MCF 10A (cell line): ENCODE measurements around the gene GRIA2. TPM values are rescaled to one million over a fixed set of nuclear protein-coding genes. Genes with fewer than 3 reads are reported as not detected.
"Not testable (repeated sequence)": the region's sequence is repeated elsewhere in the genome, so short reads cannot be mapped to it uniquely, and the experiment has no call there.

ENCODE experiments used
- BruUV-seq: library from RNA; stranded (reverse); fragments of 400-500 nt; replicated peaks from 2 replicates; lab custom pipeline; 2021; lab: Mats Ljungman, UMichigan
- CTCF ChIA-PET: fragments of 300-600 bp; sonication (Branson Sonifier 250); formaldehyde crosslinking; extraction: SDS; loops from one replicate; lab custom pipeline; 2021; ENCODE audit warnings: antibody characterized with exemption, inconsistent platforms; lab: Yijun Ruan, JAX
- POLR2A ChIA-PET: fragments of 300-600, 350-650 bp; sonication (Branson Sonifier 250); formaldehyde crosslinking; extraction: SDS; loops from one replicate; lab custom pipeline; 2020; ENCODE audit warnings: antibody characterized with exemption, inconsistent platforms; lab: Yijun Ruan, JAX
- DNase-seq: peaks from one replicate; pipeline ENCODE4 v3.0.0-alpha.2; 2018; ENCODE audit not compliant: unreplicated experiment
- H3K27ac Mint-ChIP-seq: one replicate; pipeline ENCODE4 v1.8.0; 2022; ENCODE audit warnings: mild to moderate bottlenecking, low read depth, mixed read lengths; ENCODE audit not compliant: unreplicated experiment
- H3K27me3 Mint-ChIP-seq: one replicate; pipeline ENCODE4 v1.8.0; 2022; ENCODE audit warnings: mixed read lengths; ENCODE audit not compliant: insufficient read depth, unreplicated experiment
- H3K36me3 Mint-ChIP-seq: one replicate; pipeline ENCODE4 v1.8.0; 2022; ENCODE audit warnings: mild to moderate bottlenecking, moderate library complexity, mixed read lengths; ENCODE audit not compliant: insufficient read depth, unreplicated experiment
- H3K4me1 Mint-ChIP-seq: one replicate; pipeline ENCODE4 v1.8.0; 2022; ENCODE audit warnings: mixed read lengths; ENCODE audit not compliant: insufficient read depth, unreplicated experiment
- H3K4me3 Mint-ChIP-seq: one replicate; pipeline ENCODE4 v1.8.0; 2022; ENCODE audit warnings: mild to moderate bottlenecking, moderate library complexity, mixed read lengths; ENCODE audit not compliant: unreplicated experiment
- H3K9me3 Mint-ChIP-seq: one replicate; pipeline ENCODE4 v1.8.0; 2022; ENCODE audit warnings: mixed read lengths; ENCODE audit not compliant: unreplicated experiment
- intact Hi-C: fragments of 100-400 bp; cut with micrococcal nuclease; formaldehyde crosslinking; loops from 2 replicates; pipeline ENCODE4 v1.14.1; 2022
- total RNA-seq: library from RNA; stranded (reverse); gene quantifications from 2 replicates; pipeline ENCODE4 v1.2.3, GENCODE V29; 2022
- TF ChIP-seq, protein P1 (sequence below): fragments of 200-600 bp; IDR thresholded peaks from one replicate; pipeline ENCODE4 v1.8.0; 2022; ENCODE audit warnings: antibody characterized with exemption, mild to moderate bottlenecking; ENCODE audit not compliant: unreplicated experiment

Gene GRIA2
- total RNA-seq, 1 experiment from 2014 or later: not detected

DNA sequence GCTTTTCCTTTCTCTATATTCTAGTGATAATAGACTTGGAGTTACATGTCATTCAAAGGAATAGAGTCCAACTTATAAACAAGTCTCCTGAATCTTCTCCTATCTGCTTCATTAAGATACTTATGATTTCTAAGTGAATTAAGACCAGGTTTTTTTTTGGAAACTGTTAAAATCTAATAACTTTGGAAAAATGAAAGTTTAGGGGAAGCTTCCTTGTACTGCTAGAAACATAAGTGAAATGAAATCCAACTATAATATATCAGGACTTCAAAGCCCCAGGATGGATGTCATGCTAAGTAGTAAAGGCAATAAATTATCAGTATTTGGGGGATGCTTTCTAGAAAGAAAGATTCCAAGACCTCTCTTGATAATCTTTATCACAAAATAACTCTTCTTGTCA is 24.8 kb downstream of the GRIA2 start:
- no peak for DNase-seq
- Mint-ChIP-seq H3K27me3 (no peaks in the 10 kb centered on the region), H3K4me1 (peaks cover 8% of the 10 kb centered on the region), H3K9me3 (no peaks in the 10 kb centered on the region), H3K27ac (no peak overlapping the region), H3K4me3 (no peak overlapping the region), H3K36me3 (no peaks in the 10 kb centered on the region)
- ChIA-PET POLR2A (no interaction called here), CTCF (interaction anchor here (0.7 kb wide), 1 partner anchor 1699 kb away, joined by 3 read pairs; no protein-coding TSS in a partner anchor)
- TF ChIP-seq, protein P1, sequence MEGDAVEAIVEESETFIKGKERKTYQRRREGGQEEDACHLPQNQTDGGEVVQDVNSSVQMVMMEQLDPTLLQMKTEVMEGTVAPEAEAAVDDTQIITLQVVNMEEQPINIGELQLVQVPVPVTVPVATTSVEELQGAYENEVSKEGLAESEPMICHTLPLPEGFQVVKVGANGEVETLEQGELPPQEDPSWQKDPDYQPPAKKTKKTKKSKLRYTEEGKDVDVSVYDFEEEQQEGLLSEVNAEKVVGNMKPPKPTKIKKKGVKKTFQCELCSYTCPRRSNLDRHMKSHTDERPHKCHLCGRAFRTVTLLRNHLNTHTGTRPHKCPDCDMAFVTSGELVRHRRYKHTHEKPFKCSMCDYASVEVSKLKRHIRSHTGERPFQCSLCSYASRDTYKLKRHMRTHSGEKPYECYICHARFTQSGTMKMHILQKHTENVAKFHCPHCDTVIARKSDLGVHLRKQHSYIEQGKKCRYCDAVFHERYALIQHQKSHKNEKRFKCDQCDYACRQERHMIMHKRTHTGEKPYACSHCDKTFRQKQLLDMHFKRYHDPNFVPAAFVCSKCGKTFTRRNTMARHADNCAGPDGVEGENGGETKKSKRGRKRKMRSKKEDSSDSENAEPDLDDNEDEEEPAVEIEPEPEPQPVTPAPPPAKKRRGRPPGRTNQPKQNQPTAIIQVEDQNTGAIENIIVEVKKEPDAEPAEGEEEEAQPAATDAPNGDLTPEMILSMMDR: no peak
- no TSS peak for BruUV-seq
- intact Hi-C loops: no loop called here

DNA sequence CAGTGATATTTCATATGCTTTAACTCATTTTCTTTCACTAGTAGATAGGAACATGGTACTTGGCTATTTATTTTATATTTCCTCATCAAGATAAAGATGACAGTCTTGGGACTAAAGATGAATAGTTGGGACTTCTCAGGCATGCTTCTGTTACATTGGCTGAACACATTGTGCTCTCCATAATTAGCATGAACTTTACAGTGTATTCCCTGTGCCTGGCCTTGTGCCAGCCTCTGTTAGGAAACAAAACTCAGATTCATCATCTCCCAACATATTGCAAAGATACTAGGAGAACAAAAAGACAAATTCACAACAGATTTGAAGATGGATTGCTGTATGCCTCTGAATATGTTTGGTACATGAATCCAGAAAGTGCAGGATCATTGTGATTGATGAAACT is 26.4 kb downstream of the GRIA2 start:
- ChIA-PET CTCF (no interaction called here), POLR2A (no interaction called here)
- intact Hi-C loops: no loop called here
- peak; percentile 24 for DNase-seq
- no peak overlapping the region for H3K27ac Mint-ChIP-seq
- TF ChIP-seq, protein P1: no peak
- H3K4me1 Mint-ChIP-seq: peaks cover 8% of the 10 kb centered on the region
- H3K9me3 Mint-ChIP-seq: no peaks in the 10 kb centered on the region
- no peaks in the 10 kb centered on the region for H3K36me3 Mint-ChIP-seq
- H3K4me3 Mint-ChIP-seq: no peak overlapping the region
- H3K27me3 Mint-ChIP-seq: no peaks in the 10 kb centered on the region
- no TSS peak for BruUV-seq

DNA sequence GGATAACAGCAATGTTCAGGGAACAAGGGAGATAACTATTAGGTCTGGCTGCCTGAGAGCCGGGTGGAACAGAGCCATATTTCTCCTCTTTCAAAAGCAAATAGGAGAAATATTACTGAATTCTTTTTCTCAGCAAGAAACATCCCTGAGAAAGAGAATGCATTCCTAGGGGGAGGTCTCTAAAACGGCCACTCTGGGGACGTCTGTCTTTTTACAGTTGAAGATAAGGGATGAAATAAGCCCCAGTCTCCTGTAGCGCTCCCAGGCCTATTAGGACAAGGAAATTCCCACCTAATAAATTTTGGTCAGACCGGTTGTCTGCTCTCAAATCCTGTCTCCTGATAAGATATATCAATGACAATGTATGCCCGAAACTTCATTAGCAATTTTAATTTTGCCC is 37.6 kb downstream of the GRIA2 start:
- CTCF ChIA-PET, H3K36me3 Mint-ChIP-seq, POLR2A ChIA-PET, H3K27me3 Mint-ChIP-seq, H3K27ac Mint-ChIP-seq, BruUV-seq, H3K4me3 Mint-ChIP-seq, H3K4me1 Mint-ChIP-seq, DNase-seq, intact Hi-C loops: not testable (repeated sequence)
- H3K9me3 Mint-ChIP-seq: peaks cover 15% of the 10 kb centered on the region

DNA sequence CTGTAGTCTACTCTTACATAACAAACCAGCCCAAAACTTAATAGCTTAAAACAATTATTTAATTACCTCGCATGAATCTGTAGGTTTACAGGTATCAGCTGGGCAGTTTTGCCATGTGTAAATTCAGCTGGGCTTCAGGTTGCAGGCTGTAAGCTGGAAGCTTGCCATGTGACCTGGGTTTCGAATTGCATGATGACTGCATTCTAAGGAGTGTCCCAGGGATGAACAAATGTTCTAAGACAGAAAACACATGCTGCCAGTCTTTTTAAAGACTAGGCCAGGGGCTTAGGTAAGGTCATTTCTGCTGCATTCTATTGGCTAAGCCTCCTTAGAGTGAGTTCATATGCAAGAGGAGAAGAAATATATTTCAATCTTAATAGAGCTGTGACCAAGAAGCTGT is 44.8 kb downstream of the GRIA2 start:
- POLR2A ChIA-PET: interaction anchor here (0.6 kb wide), 1 partner anchor 666 kb away, joined by 3 read pairs; no protein-coding TSS in a partner anchor
- peak overlapping the region; percentile 75 for H3K27ac Mint-ChIP-seq
- intact Hi-C loops: no loop called here

More for the DNA sequence above, 44.8 kb downstream of the GRIA2 start:
- BruUV-seq: no TSS peak
- no peak overlapping the region for H3K4me3 Mint-ChIP-seq
- peaks cover 7% of the 10 kb centered on the region for H3K9me3 Mint-ChIP-seq
- DNase-seq: peak; percentile 83
- H3K36me3 Mint-ChIP-seq: no peaks in the 10 kb centered on the region
- no peaks in the 10 kb centered on the region for H3K27me3 Mint-ChIP-seq
- CTCF ChIA-PET: interaction anchor here (1.2 kb wide), 1 partner anchor 16 kb away, joined by 3 read pairs; no protein-coding TSS in a partner anchor
- TF ChIP-seq, protein P1: no peak
- peaks cover 11% of the 10 kb centered on the region for H3K4me1 Mint-ChIP-seq
